Left colon (tissue), 2 donors: ENCODE results near the gene PATL2. TPM values are rescaled to one million over a fixed set of nuclear protein-coding genes. Genes with fewer than 3 reads are reported as not detected.
A peak's percentile ranks its signal among the peaks of the same experiment; 100 is the strongest.
"Not testable (repeated sequence)": the region's sequence is repeated elsewhere in the genome, so short reads cannot be mapped to it uniquely, and the experiment has no call there.

Source experiments
- ATAC-seq: fragments of 200-7000 bp; cut with Tn5 transposase; one replicate; pipeline ENCODE4 v1.9.1; 2020; ENCODE audit warnings: mild to moderate bottlenecking, moderate library complexity
- DNase-seq, 2 donors: peaks; one replicate each; pipeline ENCODE4 v3.0.0-alpha.2; 2020
- intact Hi-C, 2 donors: fragments of 100-400 bp; cut with DNase I in 1 of 2; cut with micrococcal nuclease in 1 of 2; formaldehyde crosslinking; loops; one replicate each; pipeline versions ENCODE4 v1.11.2 to v1.14.0; 2022; cut with DNase I, micrococcal nuclease
- total RNA-seq, 2 donors: library from RNA; stranded (reverse); fragmentation: NEBNext Ultra II Directional; extraction: Animal tissue kit (Norgen Biotek cat#: 25700); gene quantifications; one replicate each; pipeline ENCODE4 v1.2.1, GENCODE V29; 2021
- donor health status: DM: no; HTN: no; CAD: no.
- donor health status: DM: yes; HTN: yes; CAD: no.

Gene PATL2
- total RNA-seq, 2 donors from 2014 or later: 4.3 to 4.5 TPM

DNA sequence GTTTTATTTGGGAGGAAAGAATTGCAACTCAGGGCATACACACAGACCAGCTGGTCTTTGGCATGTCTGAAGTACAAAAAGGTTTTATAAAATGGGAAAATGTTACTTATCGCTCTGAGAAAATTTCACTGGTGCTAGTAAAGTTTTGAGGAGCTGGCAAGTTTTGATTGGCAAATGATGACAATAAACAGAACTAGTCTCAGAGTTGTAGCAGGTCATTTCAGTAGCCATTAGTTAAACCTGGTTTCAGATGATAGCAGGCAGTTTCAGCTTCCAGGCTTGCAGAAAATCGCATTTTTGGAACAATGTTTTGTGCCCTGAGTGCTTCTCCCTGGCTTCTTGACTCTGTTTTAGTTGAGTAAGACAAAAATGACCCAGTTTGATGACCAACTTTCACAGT, 10.9 kb upstream of the PATL2 start:
- intact Hi-C loops: no loop called here
- DNase-seq (no peak), ATAC-seq (no peak)

DNA sequence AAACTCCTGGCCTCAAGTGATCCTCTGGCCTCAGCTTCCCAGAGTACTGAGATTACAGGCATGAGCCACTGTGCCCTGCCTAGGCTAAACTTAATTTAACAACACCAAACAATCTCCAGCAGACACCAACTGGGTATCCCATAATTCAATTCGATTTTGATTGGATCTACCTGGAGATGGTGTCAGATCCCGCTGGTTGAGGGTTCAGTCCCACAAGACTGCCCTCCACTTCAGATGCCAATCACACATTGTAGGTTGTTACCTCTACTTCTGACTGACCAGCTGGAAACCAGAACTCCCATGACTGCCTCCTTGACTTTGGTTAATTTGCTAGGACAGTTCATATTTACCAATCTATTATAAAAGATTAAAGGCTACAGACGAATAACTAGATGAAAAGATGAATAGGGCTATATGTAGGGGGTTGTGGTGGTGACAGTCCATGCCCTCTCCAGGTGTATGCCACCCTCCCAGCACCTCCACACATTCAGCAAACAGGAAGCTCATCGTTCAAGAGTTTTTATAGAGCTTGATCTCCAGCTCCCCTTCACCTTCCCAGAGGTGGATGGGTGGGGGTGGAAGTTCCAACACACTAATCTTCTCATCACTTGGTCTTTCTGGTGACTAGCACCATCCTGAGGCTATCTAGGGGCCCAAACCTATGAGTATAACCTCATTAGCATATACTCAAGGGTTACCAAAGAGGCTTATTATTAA, 9.5 kb upstream of the PATL2 start:
- ATAC-seq (peak; percentile 42), DNase-seq (no peak)
- intact Hi-C loops: no loop called here

DNA sequence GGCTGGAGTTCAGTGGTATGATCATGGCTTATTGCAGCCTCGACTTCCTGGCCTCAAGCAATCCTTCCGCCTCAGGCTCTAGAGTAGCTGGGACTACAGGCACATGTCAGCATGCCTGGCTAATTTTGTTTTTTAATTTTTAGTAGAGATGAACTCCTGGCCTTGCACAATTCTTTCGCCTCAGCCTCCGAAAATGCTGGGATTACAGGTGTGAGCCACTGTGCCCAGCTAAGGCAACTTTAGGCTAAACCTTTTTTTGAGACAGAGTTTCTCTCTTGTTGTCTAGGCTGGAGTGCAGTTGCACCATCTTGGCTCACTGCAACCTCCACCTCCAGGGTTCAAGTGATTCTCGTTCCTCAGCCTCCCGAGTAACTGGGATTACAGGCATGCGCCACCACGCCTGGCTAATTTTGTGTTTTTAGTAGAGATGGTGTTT, 8.9 kb upstream of the PATL2 start:
- not testable (repeated sequence) for ATAC-seq

DNA sequence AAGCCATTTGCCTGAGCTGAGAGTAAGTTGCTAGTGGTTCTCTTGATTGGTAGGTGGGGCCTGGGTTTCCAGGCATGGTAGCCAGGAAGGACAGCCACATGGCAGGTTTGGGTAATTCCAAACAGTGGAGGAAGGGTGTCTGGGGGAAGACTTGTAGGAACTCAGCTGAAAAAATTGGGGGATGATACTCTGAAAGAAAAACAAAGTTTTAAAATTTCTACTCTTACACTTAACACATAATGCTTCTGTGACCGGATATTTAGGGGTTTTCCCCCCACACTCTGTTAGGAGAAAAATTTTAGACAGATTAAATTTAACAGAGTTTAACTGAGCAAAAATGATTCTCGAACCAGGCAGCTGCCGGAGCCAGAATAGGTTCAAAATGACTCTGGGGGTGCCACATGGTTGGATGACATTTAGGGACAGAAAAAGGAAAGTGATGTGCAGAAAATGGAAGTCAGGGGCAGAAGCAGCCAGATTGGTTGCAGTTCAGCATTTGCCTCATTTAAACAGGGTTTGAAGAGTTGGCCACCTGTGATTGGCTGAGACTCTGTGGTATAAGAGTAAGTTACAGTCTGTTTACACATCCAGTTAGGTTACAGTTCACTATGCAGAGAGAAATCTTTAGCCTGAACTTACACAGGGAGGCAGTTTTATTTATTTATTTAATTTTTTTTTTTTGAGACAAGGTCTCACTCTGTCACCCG, 8.3 kb upstream of the PATL2 start:
- intact Hi-C loops: no loop called here
- DNase-seq: no peak
- peak; percentile 65 for ATAC-seq

More for the DNA sequence above, 8.9 kb upstream of the PATL2 start:
- peak in 1 of 2 donors; percentile 16 for DNase-seq
- intact Hi-C loops: not testable (repeated sequence)

DNA sequence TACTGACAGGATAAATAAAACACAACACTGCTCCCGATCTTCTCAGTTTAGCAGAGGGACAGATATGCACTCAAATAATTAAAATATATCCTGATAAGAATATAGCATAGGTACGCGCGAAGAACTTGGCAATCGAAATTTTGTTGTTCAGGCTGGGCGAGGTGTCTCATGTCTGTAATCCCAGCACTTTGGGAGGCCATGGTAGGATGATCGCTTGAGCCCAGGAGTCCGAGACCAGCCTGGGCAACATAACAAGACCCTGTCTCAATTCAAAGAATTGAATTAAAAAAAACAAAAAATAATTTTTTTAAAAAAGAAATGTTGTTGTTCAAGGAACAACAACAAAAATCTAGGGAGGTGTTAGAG, 7.8 kb upstream of the PATL2 start:
- DNase-seq: no peak
- intact Hi-C loops: no loop called here

DNA sequence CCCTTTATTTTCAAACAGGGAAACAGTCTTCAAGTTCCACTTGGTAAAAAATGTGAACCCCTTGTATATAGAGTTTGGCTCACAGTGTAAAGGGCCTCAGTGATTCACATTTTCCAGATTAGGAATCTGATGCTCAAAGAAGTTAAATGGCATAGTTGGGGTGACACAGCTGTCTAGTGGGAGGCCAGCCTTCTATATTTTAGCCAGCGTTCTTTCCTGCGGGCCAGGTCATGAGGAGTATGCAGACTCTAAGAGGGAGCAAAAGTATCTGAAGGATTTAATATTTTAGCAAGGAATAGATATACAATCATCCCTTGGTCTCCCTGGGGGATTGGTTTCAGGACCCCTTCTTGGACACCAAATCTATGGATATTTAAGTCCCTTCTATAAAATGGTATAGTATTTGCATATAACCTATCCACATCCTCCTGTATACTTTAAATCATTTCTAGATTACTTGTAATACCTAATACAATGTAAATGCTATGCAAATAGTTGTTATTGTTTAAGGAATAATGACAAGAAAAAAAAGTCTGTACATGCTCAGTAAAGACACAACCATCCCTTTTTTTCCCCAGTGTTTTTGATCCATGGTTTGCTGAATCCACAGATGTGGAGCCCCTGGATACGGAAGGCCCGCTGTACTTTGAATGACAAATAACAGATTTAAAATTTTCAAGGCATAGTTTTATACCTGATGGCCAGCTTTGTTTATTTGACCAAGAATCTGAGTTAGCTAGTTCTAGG, 7.2 kb upstream of the PATL2 start:
- no peak for ATAC-seq
- intact Hi-C loops: no loop called here
- no peak for DNase-seq

More for the DNA sequence above, 7.8 kb upstream of the PATL2 start:
- no peak for ATAC-seq

DNA sequence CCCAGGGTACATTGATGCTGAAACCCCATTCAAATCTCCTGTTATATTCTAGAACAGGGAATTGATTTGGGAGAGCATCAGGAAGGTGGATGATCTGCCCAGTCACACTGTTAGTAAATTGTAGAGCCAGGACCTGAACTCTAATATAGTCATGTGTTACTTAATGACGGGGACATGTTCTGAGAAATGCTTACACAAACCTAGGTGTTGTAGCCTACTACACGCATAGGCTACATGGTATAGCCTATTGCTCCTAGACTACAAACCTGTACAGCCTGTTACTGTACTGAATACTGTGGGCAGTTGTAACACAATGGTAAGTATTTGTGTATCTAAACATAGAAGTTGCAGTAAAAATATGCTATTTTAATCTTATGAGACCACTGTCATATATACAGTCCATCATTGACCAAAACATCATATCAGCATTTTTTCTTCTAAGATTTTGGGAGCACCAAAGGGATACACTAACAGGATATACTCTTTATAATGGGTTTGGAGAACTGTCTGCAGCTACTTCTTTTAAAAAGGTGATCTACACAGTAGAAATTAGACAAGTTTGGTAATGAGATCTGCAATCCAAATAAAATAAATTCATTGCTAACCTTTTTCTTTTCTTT, 6.0 kb upstream of the PATL2 start:
- ATAC-seq (no peak), DNase-seq (no peak)
- intact Hi-C loops: no loop called here

DNA sequence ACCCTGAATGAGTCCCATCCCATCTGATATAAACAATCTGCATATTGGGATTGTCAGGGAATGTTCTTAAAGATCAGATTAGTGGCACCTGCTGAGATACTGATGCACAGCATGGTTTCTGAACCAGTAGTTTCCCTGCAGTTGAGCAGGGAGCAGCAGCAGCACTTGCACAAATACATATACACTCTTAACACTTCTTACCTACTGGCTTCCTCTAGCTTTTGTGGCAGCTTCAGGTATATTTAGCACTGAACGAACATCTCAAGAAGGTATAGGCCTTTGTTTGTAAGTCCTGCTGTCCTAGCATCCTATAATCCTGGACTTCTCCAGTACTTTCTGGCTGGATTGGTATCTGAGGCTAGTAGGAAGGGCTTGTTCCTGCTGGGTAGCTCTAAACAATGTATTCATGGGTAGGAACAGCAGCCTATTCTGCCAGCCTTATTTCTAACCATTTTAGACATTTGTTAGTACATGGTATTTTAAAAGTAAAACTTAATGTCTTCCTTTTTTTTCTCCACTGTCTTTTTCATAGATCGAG, 4.7 kb upstream of the PATL2 start:
- intact Hi-C loops: no loop called here
- ATAC-seq (no peak), DNase-seq (no peak)

DNA sequence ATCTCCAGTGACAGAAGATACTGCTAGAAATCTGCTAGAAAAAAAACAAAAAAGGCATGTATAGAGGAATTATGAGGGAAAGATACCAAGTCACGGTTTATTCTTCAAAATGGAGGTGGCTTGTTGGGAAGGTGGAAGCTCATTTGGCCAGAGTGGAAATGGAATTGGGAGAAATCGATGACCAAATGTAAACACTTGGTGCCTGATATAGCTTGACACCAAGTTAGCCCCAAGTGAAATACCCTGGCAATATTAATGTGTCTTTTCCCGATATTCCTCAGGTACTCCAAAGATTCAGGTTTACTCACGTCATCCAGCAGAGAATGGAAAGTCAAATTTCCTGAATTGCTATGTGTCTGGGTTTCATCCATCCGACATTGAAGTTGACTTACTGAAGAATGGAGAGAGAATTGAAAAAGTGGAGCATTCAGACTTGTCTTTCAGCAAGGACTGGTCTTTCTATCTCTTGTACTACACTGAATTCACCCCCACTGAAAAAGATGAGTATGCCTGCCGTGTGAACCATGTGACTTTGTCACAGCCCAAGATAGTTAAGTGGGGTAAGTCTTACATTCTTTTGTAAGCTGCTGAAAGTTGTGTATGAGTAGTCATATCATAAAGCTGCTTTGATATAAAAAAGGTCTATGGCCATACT, 4.1 kb upstream of the PATL2 start:
- intact Hi-C loops: no loop called here
- ATAC-seq: no peak
- no peak for DNase-seq

DNA sequence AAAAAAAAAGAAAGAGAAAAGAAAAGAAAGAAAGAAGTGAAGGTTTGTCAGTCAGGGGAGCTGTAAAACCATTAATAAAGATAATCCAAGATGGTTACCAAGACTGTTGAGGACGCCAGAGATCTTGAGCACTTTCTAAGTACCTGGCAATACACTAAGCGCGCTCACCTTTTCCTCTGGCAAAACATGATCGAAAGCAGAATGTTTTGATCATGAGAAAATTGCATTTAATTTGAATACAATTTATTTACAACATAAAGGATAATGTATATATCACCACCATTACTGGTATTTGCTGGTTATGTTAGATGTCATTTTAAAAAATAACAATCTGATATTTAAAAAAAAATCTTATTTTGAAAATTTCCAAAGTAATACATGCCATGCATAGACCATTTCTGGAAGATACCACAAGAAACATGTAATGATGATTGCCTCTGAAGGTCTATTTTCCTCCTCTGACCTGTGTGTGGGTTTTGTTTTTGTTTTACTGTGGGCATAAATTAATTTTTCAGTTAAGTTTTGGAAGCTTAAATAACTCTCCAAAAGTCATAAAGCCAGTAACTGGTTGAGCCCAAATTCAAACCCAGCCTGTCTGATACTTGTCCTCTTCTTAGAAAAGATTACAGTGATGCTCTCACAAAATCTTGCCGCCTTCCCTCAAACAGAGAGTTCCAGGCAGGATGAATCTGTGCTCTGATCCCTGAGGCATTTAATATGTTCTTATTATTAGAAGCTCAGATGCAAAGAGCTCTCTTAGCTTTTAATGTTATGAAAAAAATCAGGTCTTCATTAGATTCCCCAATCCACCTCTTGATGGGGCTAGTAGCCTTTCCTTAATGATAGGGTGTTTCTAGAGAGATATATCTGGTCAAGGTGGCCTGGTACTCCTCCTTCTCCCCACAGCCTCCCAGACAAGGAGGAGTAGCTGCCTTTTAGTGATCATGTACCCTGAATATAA, 2.2 kb upstream of the PATL2 start:
- DNase-seq: no peak
- no peak for ATAC-seq
- intact Hi-C loops: no loop called here

DNA sequence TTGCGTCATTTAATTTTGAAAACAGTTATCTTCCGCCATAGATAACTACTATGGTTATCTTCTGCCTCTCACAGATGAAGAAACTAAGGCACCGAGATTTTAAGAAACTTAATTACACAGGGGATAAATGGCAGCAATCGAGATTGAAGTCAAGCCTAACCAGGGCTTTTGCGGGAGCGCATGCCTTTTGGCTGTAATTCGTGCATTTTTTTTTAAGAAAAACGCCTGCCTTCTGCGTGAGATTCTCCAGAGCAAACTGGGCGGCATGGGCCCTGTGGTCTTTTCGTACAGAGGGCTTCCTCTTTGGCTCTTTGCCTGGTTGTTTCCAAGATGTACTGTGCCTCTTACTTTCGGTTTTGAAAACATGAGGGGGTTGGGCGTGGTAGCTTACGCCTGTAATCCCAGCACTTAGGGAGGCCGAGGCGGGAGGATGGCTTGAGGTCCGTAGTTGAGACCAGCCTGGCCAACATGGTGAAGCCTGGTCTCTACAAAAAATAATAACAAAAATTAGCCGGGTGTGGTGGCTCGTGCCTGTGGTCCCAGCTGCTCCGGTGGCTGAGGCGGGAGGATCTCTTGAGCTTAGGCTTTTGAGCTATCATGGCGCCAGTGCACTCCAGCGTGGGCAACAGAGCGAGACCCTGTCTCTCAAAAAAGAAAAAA, 1.4 kb upstream of the PATL2 start:
- DNase-seq (peak; percentile 80 to 88), ATAC-seq (peak; percentile 67)
- intact Hi-C loops: no loop called here

DNA sequence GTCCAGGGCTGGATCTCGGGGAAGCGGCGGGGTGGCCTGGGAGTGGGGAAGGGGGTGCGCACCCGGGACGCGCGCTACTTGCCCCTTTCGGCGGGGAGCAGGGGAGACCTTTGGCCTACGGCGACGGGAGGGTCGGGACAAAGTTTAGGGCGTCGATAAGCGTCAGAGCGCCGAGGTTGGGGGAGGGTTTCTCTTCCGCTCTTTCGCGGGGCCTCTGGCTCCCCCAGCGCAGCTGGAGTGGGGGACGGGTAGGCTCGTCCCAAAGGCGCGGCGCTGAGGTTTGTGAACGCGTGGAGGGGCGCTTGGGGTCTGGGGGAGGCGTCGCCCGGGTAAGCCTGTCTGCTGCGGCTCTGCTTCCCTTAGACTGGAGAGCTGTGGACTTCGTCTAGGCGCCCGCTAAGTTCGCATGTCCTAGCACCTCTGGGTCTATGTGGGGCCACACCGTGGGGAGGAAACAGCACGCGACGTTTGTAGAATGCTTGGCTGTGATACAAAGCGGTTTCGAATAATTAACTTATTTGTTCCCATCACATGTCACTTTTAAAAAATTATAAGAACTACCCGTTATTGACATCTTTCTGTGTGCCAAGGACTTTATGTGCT, 721 bp upstream of the PATL2 start:
- peak; percentile 47 for ATAC-seq
- intact Hi-C loops: no loop called here
- DNase-seq: peak in 1 of 2 donors; percentile 73

DNA sequence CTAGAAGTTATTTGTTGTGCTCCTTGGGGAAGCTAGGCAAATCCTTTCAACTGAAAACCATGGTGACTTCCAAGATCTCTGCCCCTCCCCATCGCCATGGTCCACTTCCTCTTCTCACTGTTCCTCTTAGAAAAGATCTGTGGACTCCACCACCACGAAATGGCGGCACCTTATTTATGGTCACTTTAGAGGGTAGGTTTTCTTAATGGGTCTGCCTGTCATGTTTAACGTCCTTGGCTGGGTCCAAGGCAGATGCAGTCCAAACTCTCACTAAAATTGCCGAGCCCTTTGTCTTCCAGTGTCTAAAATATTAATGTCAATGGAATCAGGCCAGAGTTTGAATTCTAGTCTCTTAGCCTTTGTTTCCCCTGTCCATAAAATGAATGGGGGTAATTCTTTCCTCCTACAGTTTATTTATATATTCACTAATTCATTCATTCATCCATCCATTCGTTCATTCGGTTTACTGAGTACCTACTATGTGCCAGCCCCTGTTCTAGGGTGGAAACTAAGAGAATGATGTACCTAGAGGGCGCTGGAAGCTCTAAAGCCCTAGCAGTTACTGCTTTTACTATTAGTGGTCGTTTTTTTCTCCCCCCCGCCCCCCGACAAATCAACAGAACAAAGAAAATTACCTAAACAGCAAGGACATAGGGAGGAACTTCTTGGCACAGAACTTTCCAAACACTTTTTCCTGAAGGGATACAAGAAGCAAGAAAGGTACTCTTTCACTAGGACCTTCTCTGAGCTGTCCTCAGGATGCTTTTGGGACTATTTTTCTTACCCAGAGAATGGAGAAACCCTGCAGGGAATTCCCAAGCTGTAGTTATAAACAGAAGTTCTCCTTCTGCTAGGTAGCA, 657 bp downstream of the PATL2 start:
- peak; percentile 53 to 62 for DNase-seq
- intact Hi-C loops: no loop called here
- ATAC-seq: no peak

DNA sequence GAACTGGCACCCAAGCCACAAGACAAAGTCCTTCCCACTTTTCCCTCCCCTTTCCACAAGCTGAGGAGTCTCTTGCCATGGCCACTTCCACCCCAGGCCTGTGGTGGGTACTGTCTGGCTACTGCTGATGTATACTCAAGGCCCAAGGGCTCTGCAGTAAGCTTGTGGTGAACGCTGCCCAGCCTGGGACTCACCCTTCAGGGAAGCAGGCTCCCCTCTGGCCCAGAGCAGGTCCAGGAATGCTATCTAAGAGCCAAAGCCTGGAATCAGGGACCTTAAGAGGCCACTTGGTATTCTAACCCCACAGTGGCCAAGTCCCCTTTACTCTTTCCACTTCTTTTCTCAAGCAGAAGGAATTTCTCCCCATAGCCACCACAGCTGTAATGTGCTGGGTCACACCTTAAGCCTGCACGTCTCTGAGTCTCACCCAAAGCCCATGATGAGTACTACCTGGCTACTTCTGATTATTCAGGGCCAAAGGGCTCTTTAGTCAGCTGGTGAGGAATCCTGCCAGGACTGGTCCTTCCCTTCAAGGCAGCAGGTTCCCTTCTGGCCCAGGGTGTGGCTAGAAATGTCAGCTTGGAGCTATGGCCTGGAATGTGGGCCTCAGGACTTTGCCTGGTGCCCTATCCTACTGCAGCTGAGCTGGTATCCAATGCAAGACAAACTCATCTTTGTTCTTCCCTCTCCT, 4.0 kb downstream of the PATL2 start:
- ATAC-seq (peak; percentile 64), DNase-seq (peak; percentile 77 to 89)
- intact Hi-C loops: no loop called here

DNA sequence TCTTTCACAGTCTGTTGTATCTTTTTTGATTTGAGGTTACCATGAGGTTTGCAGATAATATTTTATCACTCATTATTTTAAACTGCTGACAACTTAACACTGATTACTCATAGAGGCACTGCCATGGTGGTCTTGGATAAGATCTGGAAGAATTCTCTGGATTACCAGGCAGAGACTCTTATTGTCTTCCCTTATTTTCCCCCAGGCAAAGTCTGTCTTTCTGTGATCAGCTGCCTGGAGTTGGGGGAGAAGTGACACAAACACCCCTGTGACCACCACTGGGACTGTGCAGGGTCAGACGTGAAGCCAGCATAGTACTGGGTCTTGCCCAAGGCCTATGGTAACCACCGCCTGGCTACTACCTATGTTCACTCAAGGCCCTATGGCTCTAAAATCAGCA, 4.7 kb downstream of the PATL2 start:
- DNase-seq (no peak), ATAC-seq (no peak)
- intact Hi-C loops: no loop called here
